ENCODE results near the gene ADGRG1.

DNA sequence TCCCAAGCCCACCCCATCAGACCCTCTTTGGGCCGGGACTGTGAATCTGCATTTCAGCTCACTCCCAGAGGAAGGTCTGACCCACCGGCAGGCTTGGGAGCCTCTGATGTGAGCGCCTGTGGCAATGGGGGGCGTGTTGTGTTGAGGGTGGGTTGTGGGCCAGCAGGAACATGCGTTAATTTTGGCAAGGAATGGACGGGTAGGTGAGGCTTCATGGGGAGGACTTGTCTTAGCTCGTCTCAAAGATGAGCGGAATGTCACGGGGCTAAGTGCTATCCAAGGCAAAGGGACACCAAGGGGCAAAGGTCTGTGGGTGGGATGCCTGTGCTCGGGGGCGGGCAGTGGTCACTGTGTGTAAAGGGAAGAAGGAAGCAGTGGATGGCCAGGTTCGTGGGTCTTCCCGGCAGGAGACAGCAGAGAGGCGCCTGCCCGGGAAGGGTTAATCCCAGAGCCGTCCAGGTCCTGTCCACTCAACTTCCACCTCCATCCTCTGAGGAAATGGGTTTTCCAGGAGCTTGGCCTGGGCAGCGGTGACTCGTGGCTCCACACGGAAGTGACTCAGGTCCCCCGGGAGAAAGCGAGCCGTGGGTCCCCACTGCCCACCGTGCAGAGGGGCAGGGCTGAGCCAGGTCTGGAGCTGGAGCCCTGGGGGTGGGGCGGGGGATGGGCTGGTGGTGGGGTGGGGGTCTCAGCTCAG is 17.4 kb downstream of the ADGRG1 start:
- TF ChIP-seq POLR2A (IDR thresholded peaks at IDR 0.05) (no peak), POLR2AphosphoS5 (IDR thresholded peaks at IDR 0.05) (peak in 1 of 4 donors; percentile 40), EP300 (IDR thresholded peaks at IDR 0.05) (no peak)
- TF ChIP-seq, protein P1, sequence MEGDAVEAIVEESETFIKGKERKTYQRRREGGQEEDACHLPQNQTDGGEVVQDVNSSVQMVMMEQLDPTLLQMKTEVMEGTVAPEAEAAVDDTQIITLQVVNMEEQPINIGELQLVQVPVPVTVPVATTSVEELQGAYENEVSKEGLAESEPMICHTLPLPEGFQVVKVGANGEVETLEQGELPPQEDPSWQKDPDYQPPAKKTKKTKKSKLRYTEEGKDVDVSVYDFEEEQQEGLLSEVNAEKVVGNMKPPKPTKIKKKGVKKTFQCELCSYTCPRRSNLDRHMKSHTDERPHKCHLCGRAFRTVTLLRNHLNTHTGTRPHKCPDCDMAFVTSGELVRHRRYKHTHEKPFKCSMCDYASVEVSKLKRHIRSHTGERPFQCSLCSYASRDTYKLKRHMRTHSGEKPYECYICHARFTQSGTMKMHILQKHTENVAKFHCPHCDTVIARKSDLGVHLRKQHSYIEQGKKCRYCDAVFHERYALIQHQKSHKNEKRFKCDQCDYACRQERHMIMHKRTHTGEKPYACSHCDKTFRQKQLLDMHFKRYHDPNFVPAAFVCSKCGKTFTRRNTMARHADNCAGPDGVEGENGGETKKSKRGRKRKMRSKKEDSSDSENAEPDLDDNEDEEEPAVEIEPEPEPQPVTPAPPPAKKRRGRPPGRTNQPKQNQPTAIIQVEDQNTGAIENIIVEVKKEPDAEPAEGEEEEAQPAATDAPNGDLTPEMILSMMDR (IDR thresholded peaks at IDR 0.05), result no peak
